Esophagus muscularis mucosa (tissue), 3 donors: ENCODE results near the gene SELENON.

Experiments
- POLR2A ChIP-seq: fragments of 450-650 bp; IDR thresholded peaks from one replicate; pipeline ENCODE4 v1.6.1; 2017; ENCODE audit warnings: antibody characterized with exemption, moderate library complexity, mild to moderate bottlenecking, low read depth
- TF ChIP-seq, protein P1 (sequence below), 3 experiments: fragments of 200-600 bp in 2 of 3; fragments of 450-650 bp in 1 of 3; sonication (generic) in 2 of 3; IDR thresholded peaks; one replicate each; pipeline ENCODE4 v1.5.1; 2017 to 2019; ENCODE audit warnings: antibody characterized with exemption in 3 of 3, mild to moderate bottlenecking in 2 of 3, moderate library complexity in 1 of 3

DNA sequence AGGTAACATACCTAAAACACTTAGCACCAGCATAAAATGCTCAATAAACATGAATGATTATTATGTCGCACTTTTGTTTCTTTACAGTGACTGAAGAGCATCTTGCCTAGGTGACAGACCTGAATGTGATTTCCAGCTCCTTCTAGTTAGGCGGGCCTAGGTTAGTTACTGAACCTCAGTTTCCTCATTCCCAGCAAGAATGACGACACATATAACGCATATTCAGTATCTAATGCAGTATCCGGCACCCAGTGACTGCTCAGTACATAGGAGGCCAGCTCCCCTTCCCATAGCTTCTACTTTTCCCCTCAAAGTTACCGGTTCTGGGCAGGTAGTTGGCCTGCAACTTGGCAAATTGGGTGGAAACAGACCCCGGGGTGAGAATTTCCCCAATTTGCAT, 58.5 kb downstream of the SELENON start:
- TF ChIP-seq, protein P1, sequence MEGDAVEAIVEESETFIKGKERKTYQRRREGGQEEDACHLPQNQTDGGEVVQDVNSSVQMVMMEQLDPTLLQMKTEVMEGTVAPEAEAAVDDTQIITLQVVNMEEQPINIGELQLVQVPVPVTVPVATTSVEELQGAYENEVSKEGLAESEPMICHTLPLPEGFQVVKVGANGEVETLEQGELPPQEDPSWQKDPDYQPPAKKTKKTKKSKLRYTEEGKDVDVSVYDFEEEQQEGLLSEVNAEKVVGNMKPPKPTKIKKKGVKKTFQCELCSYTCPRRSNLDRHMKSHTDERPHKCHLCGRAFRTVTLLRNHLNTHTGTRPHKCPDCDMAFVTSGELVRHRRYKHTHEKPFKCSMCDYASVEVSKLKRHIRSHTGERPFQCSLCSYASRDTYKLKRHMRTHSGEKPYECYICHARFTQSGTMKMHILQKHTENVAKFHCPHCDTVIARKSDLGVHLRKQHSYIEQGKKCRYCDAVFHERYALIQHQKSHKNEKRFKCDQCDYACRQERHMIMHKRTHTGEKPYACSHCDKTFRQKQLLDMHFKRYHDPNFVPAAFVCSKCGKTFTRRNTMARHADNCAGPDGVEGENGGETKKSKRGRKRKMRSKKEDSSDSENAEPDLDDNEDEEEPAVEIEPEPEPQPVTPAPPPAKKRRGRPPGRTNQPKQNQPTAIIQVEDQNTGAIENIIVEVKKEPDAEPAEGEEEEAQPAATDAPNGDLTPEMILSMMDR (IDR thresholded peaks at IDR 0.05): no peak
- TF ChIP-seq POLR2A: no peak
